Activated T-helper 9 cell treated with anti-CD3 and anti-CD28 coated beads, Interleukin-2, amount 50 U/mL, for 16 hours (primary cell): ENCODE results near the gene TSC2.
"Not testable (repeated sequence)": the region's sequence is repeated elsewhere in the genome, so short reads cannot be mapped to it uniquely, and the experiment has no call there.

Experiments
- DNase-seq: peaks from one replicate; pipeline ENCODE4 v3.0.0-alpha.2; 2020; ENCODE audit warnings: low read depth

Gene TSC2

DNA sequence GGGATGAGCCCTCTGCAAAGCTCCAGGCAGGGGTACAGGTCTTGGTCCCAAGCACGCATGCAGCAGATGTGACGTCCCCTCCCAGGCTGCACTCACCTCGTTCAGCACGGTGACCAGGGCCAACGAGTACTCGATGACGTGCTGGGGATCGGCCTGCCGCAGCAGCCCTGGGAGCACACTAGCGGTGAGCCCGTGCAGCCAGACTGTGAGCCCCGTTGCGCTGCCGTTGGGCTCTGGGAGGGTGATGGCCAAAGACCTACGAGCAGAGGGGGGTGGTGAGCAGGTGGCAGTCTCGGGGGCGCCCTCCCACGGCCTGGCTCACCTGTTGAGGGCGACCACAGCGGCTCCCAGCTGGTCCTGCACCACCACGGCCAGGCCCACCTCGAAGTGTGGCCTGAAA lies 58.0 kb downstream of the TSC2 start:
- DNase-seq = not testable (repeated sequence)

DNA sequence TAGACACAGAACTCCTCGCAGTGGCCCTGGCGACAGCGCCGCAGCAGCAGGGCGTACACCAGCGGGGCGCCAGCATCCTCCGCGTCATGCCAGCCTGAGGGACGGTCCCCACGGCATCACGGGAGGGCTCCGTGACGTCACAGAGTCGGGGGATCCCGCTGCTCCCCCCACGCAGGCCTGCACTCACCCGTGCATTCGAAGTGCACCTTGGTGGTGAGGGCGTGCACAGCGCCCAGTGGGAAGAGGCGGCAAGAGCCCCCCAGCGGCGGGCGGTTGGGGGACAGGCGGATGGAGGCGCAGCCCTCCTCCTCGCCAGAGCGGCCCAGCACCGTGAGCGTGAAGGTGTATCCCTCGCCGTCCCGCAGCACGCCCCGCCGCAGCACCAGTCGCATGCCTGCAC lies 58.4 kb downstream of the TSC2 start:
- DNase-seq = not testable (repeated sequence)

DNA sequence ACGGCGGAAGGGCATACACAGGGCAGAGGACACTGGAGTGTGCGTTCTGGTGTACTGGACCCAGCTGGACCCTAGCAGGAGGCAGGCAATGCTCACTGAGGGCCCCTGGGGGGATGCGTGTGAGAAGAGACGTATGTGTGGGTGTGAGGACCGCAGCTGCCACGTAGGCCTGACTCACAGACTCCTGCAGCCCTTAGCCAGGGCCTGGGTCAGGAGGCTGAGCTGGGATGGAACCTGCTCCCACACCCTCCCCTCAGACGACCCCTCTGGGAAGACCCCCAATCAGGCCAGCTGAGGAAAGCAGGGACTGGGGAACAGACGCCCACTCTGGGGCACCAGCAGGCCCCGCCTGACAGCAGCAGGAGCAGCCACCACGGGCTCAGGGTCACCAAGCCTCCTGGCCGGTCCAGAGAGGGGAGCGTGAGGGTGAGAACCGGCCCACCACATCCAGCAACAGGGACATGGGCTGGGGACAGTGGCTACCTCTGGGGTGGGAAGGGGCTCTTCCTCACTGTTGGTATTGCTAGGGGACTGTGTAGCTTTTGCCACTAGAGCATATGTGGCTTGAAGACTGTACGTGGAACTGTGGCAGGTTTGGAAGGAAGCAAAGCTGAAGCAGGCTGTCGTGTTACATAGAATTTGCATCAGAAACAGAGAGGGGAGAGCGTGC lies 59.5 kb downstream of the TSC2 start:
- DNase-seq = not testable (repeated sequence)

DNA sequence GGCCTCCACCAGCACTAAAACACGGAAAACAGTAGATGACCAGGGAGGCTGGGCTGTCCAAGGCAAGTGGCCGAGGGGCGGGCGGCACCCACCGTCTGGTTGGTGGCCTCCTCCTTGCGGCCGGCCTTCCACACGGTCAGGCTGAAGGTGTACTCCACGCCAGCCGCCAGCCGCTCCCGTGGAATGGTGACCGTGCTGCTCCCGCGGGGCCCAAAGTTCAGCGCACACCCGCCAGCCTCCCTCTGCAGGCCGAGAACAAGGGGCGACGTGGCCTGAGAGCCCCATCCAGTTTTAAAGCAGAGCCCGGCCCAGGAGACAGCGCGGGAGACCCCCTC lies 60.0 kb downstream of the TSC2 start:
- not testable (repeated sequence) for DNase-seq

DNA sequence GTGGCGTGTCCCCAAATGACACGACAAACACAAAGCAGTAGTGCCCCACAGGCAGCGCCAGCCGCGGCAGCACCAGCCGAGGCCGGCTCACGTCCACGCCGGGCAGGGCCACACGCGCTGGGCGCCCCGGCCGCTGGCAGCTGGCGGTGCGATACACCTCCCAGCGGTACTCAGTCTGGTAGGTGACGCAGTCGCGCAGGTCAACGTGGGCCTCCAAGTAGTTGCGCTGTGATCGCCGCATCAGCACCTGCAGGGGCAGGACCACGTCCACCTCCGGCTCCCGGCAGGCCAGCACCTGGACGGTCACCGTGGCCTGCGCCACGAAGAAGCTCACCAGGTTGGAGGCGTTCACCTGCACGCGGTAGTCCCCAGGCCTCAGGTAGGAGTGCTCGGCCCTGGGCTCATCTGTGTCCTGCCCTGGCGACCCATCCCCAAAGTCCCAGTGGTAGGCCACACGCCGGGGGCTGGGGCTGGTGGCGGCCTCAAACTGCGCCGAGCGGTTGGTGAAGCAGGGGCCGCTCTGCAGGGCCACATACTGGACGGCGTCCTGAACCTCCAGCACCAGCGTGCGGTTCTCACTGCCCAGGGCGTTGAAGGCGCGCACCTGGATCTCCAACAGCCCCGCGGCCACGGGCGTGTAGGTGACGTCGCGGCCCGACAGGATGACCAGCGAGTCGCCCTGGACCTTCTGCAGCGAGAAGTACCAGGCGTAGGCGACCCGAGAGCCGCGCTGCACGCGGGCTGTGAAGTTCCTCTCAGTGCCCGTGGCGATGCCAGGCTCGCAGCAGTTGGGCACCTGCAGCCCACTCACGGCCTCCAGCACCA lies 60.9 kb downstream of the TSC2 start:
- not testable (repeated sequence) for DNase-seq

DNA sequence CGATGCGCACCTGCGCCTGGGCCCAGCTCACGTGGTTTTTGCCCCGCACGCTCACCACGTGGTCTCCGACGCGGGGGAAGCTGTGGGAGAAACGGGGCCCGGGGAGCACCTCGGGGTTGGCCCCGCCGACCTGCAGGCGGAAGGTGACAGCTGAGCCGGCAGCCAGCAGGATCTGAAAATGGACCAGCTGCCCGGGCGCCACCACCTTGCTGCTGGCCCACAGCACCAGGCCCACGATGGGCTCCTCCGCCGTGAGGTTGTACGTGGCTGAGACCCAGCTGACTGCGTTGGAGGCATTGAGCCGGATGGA lies 61.4 kb downstream of the TSC2 start:
- not testable (repeated sequence) for DNase-seq

DNA sequence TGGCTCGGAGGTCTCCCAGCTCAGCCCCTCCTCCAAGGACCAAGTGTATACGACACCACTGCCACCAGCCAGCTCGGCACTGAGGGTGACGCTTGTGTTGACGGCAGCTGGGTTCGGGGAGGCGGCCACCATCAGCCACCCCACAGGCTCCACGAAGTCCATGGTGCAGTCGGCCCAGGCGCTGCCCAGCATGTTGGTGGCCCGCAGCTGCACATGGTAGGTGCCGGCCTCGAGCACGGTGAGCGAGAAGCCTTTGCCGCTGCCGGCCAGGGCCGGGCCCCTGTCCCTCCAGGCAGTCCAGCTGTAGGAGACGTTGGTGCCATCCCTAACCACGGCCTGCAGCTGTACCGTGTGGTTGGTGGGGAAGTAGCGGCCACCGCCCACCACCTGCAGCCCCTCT lies 62.1 kb downstream of the TSC2 start:
- not testable (repeated sequence) for DNase-seq

DNA sequence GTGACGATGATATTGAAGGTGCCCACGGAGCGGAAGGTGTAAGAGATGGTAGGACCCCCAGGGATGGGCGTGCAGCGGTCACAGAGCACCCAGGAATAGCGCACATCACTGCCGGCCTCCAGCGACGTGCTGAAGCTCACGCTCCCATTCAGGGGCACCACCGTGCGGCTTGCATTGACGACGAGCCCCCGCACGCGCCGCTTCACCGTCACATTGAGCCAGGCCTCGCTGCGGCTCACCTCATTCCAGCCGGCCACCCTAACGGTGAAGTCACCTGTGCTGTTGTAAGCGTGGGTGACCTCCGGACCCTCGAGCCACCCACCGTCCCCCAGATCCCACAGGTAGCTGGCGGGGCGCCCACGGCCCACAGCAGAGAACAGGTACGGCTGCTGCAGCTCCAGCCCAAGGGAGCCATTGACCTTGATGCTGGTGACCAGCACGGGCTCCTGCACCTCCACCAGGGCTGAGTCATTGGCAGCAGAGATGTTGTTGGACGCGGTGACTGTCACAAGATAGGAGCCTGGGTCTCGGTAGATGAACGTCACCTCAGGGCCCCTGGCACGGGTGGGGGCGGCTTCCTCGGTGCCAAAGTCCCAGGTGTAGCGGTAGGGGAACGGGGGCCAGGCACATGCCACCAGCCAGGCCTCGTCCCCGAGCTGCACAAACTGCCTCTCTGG lies 62.7 kb downstream of the TSC2 start:
- not testable (repeated sequence) for DNase-seq

DNA sequence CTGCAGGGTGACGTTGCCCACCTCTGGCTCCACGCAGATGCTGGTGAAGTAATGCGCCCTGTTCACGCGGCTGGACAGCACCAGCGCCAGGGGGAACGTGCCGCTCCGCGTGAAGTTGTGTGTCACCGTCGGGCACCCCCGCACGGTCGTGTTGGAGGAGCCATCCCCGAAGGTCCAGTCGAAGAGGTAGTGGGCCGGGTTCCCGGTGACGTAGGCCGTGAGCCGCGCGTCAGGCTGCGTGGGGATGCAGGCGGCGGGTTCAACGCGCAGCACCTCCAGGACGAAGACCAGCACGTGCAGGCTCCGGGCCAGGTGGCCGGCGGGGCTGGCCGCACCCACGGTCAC lies 63.2 kb downstream of the TSC2 start:
- DNase-seq = not testable (repeated sequence)

DNA sequence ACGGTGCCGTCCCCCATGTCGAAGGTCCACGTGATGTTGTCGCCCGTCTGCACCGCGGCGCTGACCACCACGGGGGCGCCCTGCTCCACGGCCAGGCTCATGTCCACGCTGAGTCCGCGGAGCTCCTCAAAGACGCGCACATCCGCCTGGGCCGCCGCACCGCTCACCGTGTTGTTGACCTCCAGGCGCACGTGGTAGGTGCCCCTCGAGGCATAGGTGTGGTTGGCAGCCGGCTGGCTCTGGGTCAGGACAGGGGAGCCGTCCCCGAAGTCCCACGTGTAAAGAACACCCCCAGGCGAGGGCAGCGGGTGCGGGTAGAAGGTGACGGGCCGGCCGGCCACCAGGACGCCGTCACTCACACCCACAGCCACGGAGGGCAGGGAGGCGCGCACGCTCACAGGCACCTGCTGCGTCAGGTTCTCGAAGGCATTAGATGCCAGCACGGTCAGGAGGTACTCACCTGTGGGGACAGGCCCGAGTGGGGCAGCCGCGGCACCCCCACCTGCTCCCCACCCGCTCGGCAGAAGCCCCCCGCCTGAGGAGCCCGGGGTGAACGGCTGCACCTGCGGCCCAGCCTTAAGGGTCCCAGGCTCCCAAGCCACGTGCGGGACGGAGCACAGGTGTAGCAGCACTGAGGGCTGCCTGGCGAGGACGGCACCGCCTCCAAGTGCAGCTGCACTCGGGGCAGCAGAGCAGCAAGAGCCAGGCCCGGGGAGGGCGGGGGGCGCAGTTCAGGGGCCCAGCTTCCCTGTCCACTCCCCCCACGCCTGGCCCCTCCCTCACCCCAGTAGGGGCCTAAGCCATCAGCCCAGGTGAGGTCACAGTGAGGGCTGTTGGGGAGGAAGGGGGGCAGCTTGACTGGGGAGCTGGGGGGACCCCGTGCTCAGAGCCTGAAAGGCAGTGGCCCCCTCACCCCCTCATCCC lies 63.9 kb downstream of the TSC2 start:
- not testable (repeated sequence) for DNase-seq

DNA sequence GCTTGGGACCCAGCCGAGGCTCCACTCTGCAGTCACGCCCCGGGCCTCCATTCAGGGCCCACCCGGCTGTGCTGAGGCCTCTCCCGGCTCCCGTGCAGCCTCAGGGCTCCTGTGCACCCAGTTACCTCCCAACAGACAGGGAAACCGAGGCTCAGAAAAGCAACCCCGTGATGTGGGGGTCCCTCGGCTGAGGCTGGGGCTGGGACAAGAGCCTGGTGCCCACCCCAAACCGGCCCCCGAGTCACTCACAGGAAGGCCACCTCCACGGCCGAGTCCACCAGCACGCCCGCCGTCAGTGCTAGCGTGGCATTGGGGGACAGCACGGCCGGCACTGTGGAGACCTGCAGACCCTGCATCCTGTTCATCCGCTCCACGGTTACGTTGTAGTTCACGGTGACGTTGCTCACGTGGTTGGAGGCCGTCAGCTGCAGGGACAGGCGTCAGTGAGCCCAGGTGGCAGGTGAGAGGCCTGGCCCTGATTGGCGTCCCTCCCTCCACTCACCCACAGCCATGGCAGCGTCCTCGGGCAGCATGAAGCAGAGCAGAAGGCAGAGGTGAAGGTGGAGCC lies 64.8 kb downstream of the TSC2 start:
- not testable (repeated sequence) for DNase-seq

DNA sequence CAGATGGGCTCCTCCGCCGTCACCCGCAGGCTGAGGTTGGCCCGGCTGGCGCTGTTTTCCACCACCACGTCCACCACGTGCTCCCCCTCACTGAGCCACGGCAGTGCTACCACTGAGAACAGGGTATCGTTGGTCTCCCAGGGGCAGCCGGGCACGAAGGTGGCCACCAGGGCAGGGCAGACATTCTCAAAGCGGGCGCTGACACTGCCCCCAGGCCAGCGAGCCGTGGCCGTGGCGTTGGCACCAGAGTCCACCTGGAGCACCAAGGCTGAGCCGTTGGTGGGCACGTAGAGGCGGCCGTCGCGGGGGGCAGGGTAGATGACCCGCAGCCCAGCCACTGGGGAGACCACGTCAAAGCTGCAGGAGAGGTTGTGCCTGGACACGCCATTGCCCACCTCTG lies 66.4 kb downstream of the TSC2 start:
- DNase-seq = not testable (repeated sequence)

DNA sequence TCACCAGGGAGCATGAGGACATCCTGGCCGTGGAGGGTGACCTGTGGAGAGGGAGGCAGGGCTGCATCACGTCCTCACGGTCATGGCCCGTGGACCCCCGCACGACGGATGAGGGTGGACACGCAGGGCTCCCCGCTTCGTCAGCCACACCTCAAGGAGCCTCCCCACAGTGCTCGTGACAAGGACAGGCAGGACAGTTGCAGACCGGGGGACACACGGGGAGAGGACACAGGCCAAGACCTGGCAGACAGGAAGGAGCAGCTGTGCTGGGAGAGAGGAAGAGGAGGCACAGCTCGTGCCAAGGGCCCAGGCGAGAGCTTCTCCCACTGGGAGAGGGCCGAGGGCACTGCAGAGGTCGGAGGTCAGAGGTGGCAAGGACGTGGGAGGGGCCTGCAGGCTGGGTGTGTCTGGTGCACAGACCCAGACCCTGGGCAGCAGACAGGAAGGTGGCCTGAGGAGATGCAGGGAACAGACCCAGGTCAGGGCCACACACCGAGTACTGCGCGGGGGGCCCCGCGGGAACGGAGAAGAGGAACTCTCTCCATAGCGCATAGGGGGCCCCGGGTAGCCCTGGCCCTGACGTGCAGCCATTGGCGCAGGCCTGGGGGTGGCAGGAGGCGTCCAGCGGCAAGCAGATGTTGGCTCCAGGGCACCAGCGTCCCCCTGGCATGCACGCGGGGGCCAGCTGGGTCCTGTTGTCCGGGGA lies 67.3 kb downstream of the TSC2 start:
- DNase-seq = not testable (repeated sequence)

DNA sequence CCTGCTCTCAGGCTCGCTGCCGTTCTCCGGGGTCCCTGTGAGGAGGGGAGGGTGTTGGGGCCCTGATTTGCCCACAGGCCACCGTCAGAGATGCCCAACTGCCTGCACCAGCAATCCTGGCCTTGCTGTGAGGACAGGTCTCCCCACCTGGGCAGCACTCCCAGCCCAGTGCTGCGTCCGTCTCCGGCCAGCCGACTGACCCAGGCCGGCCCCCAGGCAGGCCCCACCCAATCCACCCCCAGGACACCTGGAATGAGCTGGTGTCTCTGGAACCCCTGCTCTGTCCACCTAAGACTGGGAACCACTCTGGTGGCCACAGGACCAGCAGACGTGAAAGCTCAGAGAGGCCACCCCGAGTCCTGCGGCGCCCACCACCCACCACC lies 67.8 kb downstream of the TSC2 start:
- no peak for DNase-seq

DNA sequence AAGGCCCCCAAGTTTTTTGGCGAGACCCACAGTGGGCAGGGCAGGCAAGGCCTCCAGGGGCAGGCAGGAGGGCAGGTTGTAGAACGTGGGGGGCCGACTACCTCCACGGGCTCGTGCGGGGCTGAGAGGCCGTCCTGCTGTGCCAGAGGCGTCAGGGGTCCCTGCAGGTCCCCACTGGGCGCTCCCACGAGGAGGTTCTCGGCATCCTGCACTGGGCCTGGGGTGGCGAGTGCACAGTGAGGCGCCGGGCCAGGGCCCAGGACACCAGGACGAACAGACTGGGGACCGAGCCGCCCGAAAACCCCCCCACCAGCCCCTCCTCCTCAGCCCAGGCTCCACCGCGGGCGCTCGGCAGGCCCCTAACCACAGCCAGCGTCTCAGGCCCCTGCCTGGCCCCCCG lies 68.6 kb downstream of the TSC2 start:
- DNase-seq = not testable (repeated sequence)

DNA sequence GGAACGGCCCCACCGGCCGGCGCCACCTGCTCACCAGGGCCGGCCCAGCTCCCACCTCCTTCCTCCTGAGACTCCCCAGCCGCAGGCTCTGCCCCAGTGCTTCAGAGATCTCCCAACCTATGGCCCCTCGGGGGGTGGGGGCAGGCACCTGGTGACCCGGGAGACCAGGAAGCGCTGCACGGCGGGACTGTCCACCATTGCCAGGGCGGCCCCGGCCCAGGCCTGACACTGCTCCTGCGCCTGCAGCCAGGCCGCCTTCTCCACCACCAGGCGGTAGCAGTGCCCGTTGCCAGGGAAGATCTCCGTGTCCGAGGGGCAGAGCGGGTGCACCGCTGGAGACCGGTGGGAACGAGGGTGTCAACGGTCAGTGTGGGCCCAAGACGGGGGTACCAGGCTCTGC lies 69.6 kb downstream of the TSC2 start:
- not testable (repeated sequence) for DNase-seq

DNA sequence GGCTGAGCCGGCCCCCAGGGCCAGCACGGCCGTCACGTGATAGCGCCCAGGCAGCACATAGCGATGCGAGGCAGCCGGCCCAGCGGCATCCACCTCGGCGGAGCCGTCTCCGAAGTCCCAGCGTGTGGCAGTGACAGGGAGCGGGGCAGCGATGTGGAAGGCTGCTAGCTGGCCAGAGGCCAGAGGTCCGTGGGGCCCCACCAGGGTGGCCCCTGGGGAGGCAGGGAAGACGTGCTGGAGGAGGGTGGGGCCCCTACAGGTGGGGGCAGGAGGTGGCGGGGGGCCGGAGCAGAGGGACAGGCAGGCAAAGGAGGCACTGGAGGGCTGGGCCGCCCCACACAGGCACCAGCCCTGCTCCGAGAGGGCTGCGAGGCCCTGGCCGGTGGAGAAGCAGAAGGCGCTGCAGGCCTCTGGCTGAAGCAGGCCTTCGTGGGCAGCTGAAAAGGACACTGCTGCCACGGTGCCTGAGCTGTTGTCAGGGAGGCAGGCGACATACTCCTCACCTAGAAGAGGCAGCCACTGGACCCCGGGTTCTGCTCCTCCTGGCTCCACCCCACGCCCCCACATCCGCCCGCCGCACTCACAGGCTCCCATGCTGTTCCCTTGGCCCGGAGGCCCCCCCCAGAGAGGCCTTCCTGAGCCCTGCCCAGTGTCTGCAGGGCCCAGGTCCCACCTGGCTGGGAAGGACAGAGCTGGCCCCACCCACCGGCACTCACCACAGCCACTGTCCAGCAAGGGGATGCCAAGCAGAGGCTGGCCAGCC lies 70.4 kb downstream of the TSC2 start:
- not testable (repeated sequence) for DNase-seq

DNA sequence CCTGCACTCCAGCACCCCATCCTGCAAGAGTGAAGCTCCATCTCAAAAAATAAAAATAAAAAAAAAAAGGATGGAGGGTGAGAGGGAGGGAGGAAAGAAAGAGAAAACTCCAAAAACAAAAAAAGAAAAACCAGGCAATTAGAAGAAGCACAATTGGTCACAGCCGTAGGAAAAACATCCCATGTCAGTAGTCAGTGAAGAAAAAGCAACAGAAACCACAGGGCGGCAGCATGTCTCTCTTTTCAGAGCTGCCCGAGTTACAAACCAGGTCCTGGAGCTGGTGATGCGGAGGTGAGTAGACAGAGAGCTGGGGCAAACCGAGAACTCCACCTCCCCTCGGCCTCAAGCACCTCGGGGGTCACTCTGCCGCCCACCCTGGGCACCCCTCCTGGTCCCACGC lies 73.5 kb downstream of the TSC2 start:
- not testable (repeated sequence) for DNase-seq

DNA sequence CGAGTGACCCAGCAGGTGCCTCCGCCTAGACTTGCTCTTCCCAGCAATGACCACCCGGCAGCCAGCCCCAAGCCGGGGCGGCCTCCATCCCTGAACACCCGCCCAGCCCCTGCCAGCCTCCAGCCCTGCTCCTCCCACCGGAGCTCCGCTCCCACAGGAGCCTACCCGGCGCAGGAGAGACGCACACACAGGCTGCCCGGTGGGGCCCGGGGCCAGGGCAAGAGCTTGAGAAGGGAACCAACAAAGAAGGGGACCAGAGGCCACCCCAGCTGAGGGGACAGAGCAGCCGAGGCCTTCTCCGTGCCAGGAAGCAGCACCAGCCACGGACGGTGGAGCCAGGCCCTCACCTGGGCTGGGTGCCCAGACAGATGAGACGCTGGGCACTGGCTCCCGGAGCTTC lies 74.1 kb downstream of the TSC2 start:
- DNase-seq = no peak

DNA sequence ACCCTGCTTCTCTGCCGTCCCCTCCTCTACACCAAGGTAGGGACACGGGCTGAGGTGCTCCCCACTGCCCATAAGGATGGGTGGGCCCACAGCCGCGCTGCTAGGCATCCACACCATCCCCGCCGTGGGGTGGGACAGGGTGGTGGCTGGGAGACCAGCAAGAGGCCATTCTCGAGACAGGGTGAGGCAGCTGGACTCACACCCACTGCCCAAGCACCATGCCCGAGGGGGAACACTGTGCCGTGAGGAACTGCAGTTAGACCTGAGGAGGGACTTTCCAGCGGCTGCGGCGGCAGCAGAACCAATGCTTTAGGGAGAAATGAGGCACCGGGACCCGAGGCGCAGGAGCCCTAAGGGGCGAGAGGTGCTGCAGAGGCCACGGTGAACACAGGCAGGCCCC lies 74.6 kb downstream of the TSC2 start:
- no peak for DNase-seq
